Kidney (tissue), 14 donors: ENCODE results near the gene DOK3. TPM values are rescaled to one million over a fixed set of nuclear protein-coding genes. Genes with fewer than 3 reads are reported as not detected.
A peak's percentile ranks its signal among the peaks of the same experiment; 100 is the strongest.
"Not testable (repeated sequence)": the region's sequence is repeated elsewhere in the genome, so short reads cannot be mapped to it uniquely, and the experiment has no call there.

Source experiments
- DNase-seq, 5 donors: peaks; one replicate each; pipeline ENCODE4 v3.0.0-alpha.2; 2013 to 2020
- FAIRE-seq: peaks from 2 replicates; lab custom pipeline; 2012; peaks lifted over from hg19 to GRCh38; lab: Jason Lieb, UNC
- H3K27ac ChIP-seq, 2 donors: one replicate each; pipeline ENCODE4 v1.7.0; 2013; ENCODE audit warnings: low read depth in 2 of 2, low read length in 2 of 2, inconsistent platforms in 1 of 2
- H3K27me3 ChIP-seq: one replicate; pipeline ENCODE4 v1.7.1; 2013; ENCODE audit warnings: low read length, inconsistent platforms; ENCODE audit not compliant: control insufficient read depth, insufficient read depth
- H3K36me3 ChIP-seq, 3 donors: one replicate each; pipeline versions ENCODE4 v1.7.0 to v1.7.1; 2013; ENCODE audit warnings: low read length in 3 of 3, control low read depth in 1 of 3, inconsistent platforms in 1 of 3; ENCODE audit not compliant: insufficient read depth in 3 of 3, control insufficient read depth in 2 of 3
- H3K4me1 ChIP-seq, 3 donors: one replicate each; pipeline versions ENCODE4 v1.7.0 to v1.7.1; 2013; ENCODE audit warnings: low read length in 3 of 3, inconsistent platforms in 1 of 3, low read depth in 1 of 3; ENCODE audit not compliant: control insufficient read depth in 2 of 3, insufficient read depth in 2 of 3
- H3K4me3 ChIP-seq, 3 donors: one replicate each; pipeline versions ENCODE4 v1.7.0 to v1.8.1; 2013; ENCODE audit warnings: low read length in 3 of 3, control low read depth in 1 of 3, inconsistent platforms in 1 of 3
- H3K9ac ChIP-seq, 3 donors: one replicate each; pipeline versions ENCODE4 v1.7.0 to v1.7.1; 2013; ENCODE audit warnings: low read length in 3 of 3, control low read depth in 1 of 3, inconsistent platforms in 1 of 3
- H3K9me3 ChIP-seq, 3 donors: one replicate each; pipeline versions ENCODE4 v1.7.0 to v1.7.1; 2013; ENCODE audit warnings: low read length in 3 of 3, control low read depth in 1 of 3, inconsistent platforms in 1 of 3; ENCODE audit not compliant: control insufficient read depth in 2 of 3, insufficient read depth in 1 of 3
- intact Hi-C: fragments of 100-400 bp; cut with DNase I; formaldehyde crosslinking; loops from one replicate; pipeline ENCODE4 v1.11.1; 2022
- polyA plus RNA-seq: library from polyadenylated mRNA; stranded (reverse); fragments of 350-450 nt; fragmentation: Illumina TruSeq; extraction: RNeasy Lipid Tissue Mini Kit (QIAGEN cat#74804); gene quantifications from one replicate; pipeline ENCODE4 v1.2.3, GENCODE V29; 2014; ENCODE audit warnings: low read depth, low replicate concordance; ENCODE audit not compliant: insufficient read depth
- total RNA-seq: library from RNA; stranded (reverse); fragmentation: NEBNext Ultra II Directional; extraction: Animal tissue kit (Norgen Biotek cat#: 25700); gene quantifications from one replicate; pipeline ENCODE4 v1.2.1, GENCODE V29; 2021
- TF ChIP-seq, protein P1 (sequence below): IDR thresholded peaks from 3 replicates; pipeline ENCODE4 v1.5.1; 2012; ENCODE audit warnings: mild to moderate bottlenecking, moderate library complexity, borderline replicate concordance; ENCODE audit not compliant: insufficient read depth; ENCODE audit errors: extremely low read depth
- donor health status: control.
- donor health status: control.
- donor health status: control.
- donor health status: control.
- donor health status: control.
- donor health status: DM: yes; HTN: yes; CAD: no.
- donor health status: Normal renal cell carcinoma (clear cell type).

Gene DOK3
- total and polyA plus RNA-seq, 2 donors from 2014 or later, result 1.9 to 18.6 TPM

DNA sequence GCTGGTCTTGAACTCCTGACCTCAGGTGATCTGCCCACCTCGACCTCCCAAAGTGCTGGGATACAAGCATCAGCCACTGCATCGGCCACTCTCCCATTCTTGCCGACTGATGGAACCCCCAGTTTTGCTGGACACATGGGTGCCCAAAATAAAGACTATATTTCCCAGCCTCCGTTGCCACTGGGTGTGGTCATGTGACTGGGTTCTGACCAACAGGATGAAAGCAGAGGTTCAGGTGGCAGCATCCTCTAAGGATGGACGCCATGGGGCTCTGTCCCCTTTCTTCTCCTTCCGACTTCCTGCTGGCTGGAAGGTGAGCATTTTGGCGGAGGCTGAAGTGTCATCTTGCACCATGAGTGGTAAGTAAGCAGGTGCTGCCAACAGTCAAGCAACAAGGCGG lies 22.5 kb downstream of the DOK3 start:
- DNase-seq (no peak), FAIRE-seq (no peak)
- no peak overlapping the region for H3K9ac ChIP-seq
- no peak overlapping the region for H3K4me3 ChIP-seq
- H3K27me3 ChIP-seq, result no peaks in the 10 kb centered on the region
- no peaks in the 10 kb centered on the region for H3K9me3 ChIP-seq
- H3K27ac ChIP-seq, result no peak overlapping the region
- TF ChIP-seq, protein P1, sequence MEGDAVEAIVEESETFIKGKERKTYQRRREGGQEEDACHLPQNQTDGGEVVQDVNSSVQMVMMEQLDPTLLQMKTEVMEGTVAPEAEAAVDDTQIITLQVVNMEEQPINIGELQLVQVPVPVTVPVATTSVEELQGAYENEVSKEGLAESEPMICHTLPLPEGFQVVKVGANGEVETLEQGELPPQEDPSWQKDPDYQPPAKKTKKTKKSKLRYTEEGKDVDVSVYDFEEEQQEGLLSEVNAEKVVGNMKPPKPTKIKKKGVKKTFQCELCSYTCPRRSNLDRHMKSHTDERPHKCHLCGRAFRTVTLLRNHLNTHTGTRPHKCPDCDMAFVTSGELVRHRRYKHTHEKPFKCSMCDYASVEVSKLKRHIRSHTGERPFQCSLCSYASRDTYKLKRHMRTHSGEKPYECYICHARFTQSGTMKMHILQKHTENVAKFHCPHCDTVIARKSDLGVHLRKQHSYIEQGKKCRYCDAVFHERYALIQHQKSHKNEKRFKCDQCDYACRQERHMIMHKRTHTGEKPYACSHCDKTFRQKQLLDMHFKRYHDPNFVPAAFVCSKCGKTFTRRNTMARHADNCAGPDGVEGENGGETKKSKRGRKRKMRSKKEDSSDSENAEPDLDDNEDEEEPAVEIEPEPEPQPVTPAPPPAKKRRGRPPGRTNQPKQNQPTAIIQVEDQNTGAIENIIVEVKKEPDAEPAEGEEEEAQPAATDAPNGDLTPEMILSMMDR, result no peak
- no peaks in the 10 kb centered on the region for H3K36me3 ChIP-seq
- H3K4me1 ChIP-seq, result no peaks in the 10 kb centered on the region
- intact Hi-C loops, result no loop called here

DNA sequence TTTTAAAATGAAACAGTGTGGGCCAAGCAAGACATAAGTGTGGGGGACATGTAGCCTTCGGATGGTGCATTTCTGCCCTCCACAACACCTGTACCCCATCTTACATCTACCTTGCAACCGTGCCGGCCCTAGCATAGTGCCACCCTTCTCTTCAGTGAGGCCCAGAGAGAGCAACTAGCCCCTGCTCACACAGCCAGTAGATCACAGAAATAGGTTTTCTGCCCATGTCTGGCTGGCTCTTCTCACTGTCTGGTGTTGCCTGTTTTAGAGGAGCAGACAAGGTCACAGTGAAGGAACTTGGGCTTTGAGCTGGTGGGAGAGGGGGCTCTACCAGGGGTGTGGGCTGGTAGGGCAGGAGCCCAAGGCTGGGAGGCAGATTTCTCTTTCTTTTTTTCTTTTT lies 23.4 kb downstream of the DOK3 start:
- Histone ChIP-seq H3K9ac (no peak overlapping the region), H3K4me1 (no peaks in the 10 kb centered on the region), H3K27me3 (no peaks in the 10 kb centered on the region), H3K9me3 (no peaks in the 10 kb centered on the region), H3K27ac (no peak overlapping the region), H3K36me3 (no peaks in the 10 kb centered on the region), H3K4me3 (no peak overlapping the region)
- FAIRE-seq (no peak), DNase-seq (no peak)
- intact Hi-C loops, result no loop called here
- TF ChIP-seq, protein P1, result no peak

DNA sequence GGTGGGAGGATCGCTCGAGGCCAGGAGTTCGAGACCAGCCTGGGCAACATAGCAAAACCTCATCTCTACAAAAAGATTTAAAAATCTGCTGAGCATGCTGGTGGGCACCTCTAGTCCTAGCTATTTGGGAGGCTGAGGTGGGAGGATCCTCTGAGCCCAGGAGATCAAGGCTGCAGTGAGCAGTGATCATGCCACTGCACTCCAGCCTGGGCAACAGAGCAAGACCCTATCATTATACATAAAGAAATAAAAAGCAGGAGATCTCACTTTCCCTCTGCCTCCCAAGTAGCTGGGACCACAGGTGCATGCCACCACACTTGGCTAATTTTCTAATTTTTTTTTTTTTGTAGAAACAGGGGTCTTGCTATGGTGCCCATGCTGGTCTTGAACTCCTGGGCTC lies 23.9 kb downstream of the DOK3 start:
- DNase-seq, H3K9me3 ChIP-seq, FAIRE-seq, intact Hi-C loops, H3K4me3 ChIP-seq, H3K27me3 ChIP-seq, H3K36me3 ChIP-seq, H3K4me1 ChIP-seq, H3K27ac ChIP-seq, H3K9ac ChIP-seq: not testable (repeated sequence)

DNA sequence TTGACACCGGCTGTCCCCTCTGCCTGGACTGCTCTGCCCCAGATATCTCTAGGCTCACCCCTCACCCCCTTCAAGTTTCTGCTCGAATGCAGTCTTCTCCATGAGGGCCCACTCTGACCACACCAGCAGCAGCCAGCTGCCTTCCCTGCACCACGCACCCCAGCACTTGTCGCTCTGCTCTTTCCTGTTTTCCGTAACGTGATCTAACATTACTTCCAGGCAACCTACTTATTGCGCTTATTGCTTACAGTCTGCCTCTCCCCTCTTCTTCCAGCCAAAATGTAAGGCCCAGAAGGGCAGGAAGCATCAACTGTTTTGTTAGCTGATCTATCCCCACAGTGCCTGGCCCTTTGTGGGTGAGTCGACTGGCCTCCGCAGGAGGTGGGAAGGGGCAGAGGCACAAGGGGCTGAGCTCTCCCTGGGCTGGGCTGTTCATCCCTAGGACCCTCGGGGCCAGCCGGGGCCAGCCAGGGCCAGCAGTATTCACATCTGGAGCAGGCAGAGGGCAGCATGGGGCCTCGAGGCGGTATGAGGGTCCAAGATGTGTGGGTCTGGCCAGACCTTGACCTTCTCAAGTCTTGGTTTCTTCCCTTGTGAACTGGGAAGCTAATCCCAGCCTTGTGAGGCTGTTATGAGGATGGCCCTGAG lies 24.6 kb downstream of the DOK3 start:
- Histone ChIP-seq H3K9ac (no peak overlapping the region), H3K4me3 (no peak overlapping the region), H3K9me3 (no peaks in the 10 kb centered on the region), H3K36me3 (no peaks in the 10 kb centered on the region), H3K27me3 (no peaks in the 10 kb centered on the region), H3K4me1 (no peaks in the 10 kb centered on the region), H3K27ac (no peak overlapping the region)
- DNase-seq (peak in 1 of 5 donors; percentile 70), FAIRE-seq (no peak)
- intact Hi-C loops, result no loop called here
- TF ChIP-seq, protein P1, result no peak
